HG03025 (cell line): ENCODE data around the gene RXYLT1.
"Not testable (repeated sequence)": the region's sequence is repeated elsewhere in the genome, so short reads cannot be mapped to it uniquely, and the experiment has no call there.

Experiments used
- ATAC-seq: cut with Tn5 transposase; IDR thresholded peaks from one replicate; pipeline ENCODE4 v1.9.1; 2021; ENCODE audit warnings: mild to moderate bottlenecking, moderate library complexity; ENCODE audit not compliant: unreplicated experiment, low FRiP score

Gene RXYLT1

DNA sequence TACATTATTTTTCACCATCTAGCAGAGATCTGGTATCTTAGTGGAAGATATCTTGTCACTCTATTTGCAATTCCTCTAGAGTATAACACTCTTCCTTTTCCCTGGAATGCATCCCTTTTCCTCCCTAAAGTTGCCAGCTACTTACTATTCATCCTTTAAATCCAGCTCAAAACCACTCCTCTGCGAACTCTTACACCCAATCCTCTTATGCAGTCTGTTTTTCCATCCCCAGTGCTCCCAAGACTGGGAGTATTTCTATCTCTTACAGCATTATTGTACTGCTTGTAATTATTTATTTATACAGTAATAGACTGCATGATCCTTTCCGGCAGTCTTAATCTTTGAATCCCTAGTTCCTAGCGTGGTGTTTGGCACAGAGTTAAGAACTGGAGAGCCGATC lies 61.9 kb downstream of the RXYLT1 start:
- ATAC-seq, result no peak

DNA sequence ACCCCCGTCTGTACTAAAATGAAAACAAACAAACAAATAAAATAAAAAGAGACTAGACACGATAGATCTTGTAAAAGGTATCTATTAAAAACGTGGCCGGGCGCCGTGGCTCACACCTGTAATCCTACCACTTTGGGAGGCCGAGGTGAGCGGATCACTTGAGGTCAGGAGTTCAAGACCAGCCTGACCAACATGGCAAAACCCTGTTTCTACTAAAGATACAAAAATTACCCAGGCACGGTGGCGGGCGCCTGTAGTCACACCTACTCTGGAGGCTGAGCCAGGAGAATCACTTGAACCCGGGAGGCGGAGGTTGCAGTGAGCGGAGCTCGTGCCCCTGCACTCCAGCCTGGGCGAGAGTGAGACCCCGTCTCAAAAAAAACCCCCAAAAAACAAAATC lies 63.0 kb downstream of the RXYLT1 start:
- ATAC-seq, result not testable (repeated sequence)

DNA sequence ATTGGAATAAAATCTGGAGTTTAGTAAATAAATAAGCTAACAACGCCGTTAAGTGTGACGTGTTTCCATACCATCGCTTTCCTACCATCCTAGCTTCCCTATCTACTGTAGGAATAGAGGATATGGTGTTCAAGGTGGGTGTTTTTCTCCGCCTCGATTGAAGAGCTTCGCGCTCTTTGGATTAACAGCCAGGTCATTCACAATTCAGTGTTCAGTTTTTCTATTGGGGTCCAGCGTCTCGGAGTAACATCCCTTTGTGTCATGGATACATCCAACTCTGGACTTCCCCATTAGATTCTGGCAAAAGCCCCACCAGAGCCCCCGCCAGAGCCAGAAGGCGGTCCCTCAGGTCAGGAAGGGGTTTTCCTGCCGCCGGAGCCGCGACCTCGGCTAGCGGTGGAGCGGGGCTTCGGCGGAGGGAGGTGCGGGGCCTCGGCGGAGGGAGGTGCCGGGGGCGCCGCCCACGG lies 63.6 kb downstream of the RXYLT1 start:
- no peak for ATAC-seq

DNA sequence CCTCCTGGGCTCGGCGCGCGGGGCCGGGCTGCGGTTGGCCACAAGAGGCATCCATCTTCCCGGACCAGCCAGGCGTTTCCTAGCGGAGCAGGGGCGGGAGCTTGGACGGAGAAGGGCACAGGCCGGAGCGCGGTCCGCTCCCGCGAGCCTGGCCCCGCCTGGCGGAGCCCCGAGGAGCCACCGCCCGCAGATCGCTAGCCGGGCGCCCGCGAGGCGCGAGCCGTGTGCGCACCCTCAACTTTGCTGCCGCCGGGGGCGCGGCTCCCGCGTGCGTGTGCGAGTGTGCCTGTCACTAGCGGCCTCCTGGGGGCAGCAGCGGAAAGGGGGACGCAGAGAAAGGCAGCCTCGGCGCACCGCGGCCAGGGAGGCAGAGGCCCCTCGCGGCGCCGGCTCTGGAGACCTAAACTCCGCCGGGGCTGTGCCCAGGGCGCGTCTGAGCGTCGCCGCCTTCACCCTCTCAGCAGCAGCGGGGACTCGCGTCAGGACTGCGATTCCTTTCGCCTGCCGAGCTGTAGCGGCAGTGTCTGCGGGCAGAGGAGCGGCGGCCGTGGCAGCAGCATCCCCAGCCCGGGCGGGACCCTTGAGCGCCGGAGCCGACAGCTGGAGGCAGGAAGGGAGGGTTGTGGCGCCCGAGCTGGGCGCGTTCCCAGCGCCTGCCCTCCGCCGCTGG lies 64.1 kb downstream of the RXYLT1 start:
- ATAC-seq, result peak; percentile 97

DNA sequence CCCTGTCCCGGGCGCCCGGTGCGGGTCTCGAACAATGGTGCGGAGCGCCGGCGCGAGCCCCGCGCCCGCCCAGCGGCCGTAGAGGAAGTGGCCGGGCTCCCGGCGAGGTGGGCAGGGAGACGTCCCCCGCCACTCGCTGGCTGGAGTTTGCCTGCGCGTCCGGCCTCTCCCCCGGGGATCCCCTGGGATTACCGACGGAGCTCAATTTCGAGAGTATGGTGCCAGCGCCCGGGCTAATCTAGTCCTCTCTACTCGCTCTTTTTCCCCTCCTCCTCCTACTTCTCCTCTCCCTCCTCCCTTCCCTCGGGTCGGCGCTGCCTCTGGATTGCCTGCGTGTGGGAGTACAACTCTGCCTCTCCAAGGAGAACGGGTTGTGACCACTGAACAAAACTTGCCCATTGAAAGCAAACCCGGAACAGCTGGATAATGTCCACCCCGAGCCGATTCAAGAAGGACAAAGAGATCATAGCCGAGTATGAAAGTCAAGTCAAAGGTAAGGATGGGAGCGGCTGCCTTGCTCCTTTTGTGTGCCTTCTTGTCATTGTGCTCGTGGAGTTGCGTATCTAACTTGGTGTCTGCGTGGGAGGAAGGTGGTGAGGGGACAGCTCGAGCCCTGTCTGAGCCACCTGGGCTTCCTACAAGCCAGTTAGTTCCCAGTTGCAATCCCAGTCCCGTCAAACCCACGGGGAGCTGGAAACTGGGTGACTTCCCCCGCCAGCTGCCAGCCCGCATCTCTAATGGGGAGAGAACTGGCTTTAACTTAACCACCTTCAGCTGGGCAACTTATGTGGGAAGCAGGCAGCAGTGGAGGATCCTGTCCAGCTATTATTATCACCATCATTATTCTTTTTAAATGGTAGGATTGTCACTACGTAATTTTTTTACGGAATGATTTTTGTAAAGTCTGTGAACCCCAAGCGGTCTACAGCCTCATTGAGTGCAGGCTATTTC lies 65.0 kb downstream of the RXYLT1 start, which contains the start of gene SRGAP1:
Gene SRGAP1 (plus strand): TSS at position 310 of the 951 bp plus-strand sequence. CDS start 117 bp downstream, at position 427.
- peak; percentile 13 for ATAC-seq

GRCh38 chr12:63845726-63846125 lies 66.0 kb downstream of the RXYLT1 start:
- no peak for ATAC-seq

DNA sequence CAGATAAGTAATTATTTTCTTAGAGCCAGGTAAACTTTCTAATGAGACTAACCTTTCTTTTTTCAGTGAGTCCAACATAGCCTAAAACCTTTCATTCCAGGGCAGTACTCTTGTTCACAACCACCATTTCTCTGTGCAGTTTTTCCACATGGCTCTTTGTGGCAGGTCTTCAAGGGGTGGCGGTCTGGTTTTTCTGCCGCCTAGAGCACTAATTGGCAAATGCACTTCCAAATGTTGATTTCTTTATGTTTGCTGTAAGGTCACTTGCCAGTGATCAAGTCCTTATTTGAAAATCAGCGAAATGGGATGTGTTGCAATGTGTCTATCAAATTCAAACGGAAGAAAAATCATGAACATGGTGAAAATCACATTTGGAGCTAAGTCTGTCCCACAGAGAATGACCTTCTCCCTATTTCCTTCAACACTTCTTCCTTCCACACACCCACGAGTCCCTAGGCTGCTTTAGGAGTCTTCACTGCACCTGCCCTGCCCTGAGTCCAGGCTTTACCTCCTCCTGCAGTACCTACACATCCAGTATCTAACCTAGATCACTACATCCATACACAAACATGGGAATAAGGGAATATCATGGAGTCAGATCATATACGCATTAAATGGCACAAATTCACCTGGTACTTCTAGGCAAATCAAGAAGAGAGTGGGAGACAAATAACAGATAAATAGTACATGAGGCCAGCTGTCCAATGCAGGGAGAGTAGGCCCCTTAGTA lies 66.7 kb downstream of the RXYLT1 start:
- ATAC-seq, result no peak

DNA sequence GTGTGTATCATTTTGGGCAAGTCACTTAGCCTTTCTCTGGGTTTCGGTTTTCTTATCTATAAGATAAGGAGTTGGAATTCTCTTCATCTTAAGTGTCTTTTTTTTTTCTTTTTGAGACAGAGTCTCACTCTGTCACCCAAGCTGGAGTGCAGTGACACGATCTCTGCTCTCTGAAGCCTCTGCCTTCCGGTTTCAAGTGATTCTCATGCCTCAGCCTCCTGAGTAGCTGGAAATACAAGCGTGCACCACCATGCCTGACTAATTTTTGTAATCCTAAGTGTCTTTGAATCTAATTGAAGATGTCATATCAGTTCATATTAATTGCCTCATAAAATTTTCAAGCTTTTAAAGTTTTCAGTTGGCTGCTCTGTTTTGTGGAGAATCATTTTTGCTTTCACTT lies 68.7 kb downstream of the RXYLT1 start:
- no peak for ATAC-seq

- no peak for ATAC-seq
Measured at GRCh38 chr12:63849106-63849620, 69.5 kb downstream of the RXYLT1 start.

GRCh38 chr12:63849641-63850040 lies 69.9 kb downstream of the RXYLT1 start:
- no peak for ATAC-seq

- no peak for ATAC-seq
Measured at GRCh38 chr12:63853978-63854377, 74.3 kb downstream of the RXYLT1 start.

- ATAC-seq, result no peak
Measured at GRCh38 chr12:63855299-63855698, 75.6 kb downstream of the RXYLT1 start.

GRCh38 chr12:63857771-63858670 lies 78.3 kb downstream of the RXYLT1 start:
- ATAC-seq, result no peak
